K562 (cell line): Measurements from ENCODE around the gene KRTAP1-4. TPM values are rescaled to one million over a fixed set of nuclear protein-coding genes. Genes with fewer than 3 reads are reported as not detected.

Experiments
- ARHGAP35 ChIP-seq: fragments of 450-650 bp; IDR thresholded peaks from 2 replicates; pipeline ENCODE4 v1.6.1; 2018; ENCODE audit not compliant: partially characterized antibody
- CREB1 ChIP-seq, 2 experiments: sonication (generic) in 1 of 2; formaldehyde crosslinking in 1 of 2; IDR thresholded peaks; 2 replicates each; pipeline versions ENCODE4 v1.6.1 to v1.8.0; 2012 to 2022; ENCODE audit warnings: inconsistent platforms in 1 of 2, mild to moderate bottlenecking in 1 of 2, missing genetic modification reagents in 1 of 2, moderate library complexity in 1 of 2
- GTF3C2 ChIP-seq: IDR thresholded peaks from 3 replicates; pipeline ENCODE4 v1.6.1; 2011; ENCODE audit warnings: borderline replicate concordance, mild to moderate bottlenecking, moderate library complexity; ENCODE audit not compliant: insufficient read length; ENCODE audit errors: extremely low read depth
- HES1 ChIP-seq: fragments of 450-650 bp; IDR thresholded peaks from 2 replicates; pipeline ENCODE4 v1.6.1; 2016; ENCODE audit warnings: low read depth, mild to moderate bottlenecking, moderate library complexity
- MLLT1 ChIP-seq, 2 experiments: fragments of 450-650 bp; IDR thresholded peaks; 2 replicates each; pipeline ENCODE4 v1.6.1; 2016
- NCOA2 ChIP-seq, 2 experiments: fragments of 450-650 bp; IDR thresholded peaks; 2 replicates each; pipeline ENCODE4 v1.6.1; 2018; ENCODE audit warnings: mild to moderate bottlenecking in 2 of 2, moderate library complexity in 1 of 2; ENCODE audit not compliant: partially characterized antibody in 2 of 2
- RAD21 ChIP-seq, 2 experiments: fragments of 250-450 bp in 1 of 2; fragments of 450-650 bp in 1 of 2; sonication (Bioruptor Pico) in 1 of 2; formaldehyde crosslinking in 1 of 2; IDR thresholded peaks in 1 of 2; conservative IDR thresholded peaks in 1 of 2; 2 replicates each; pipeline versions ENCODE4 v1.4.0 to v1.8.0; 2020 to 2022; ENCODE audit warnings: mild to moderate bottlenecking in 2 of 2, moderate library complexity in 1 of 2
- SAP30 ChIP-seq: fragments of 200-600 bp; sonication (generic); IDR thresholded peaks from 2 replicates; pipeline ENCODE4 v1.6.1; 2012; ENCODE audit warnings: borderline replicate concordance, low read depth, mild to moderate bottlenecking, moderate library complexity, low read length, control low read depth, inconsistent platforms; ENCODE audit not compliant: insufficient read depth, poor library complexity, severe bottlenecking
- XRCC5 ChIP-seq: fragments of 200-400 bp; formaldehyde crosslinking; IDR thresholded peaks from 2 replicates; pipeline ENCODE4 v1.6.1; 2017; ENCODE audit warnings: low read depth, mild to moderate bottlenecking, low read length
- ZNF175 ChIP-seq: fragments of 200-800 bp; sonication (Bioruptor generic); IDR thresholded peaks from 2 replicates; pipeline ENCODE4 v1.6.1; 2016; ENCODE audit warnings: low read depth, mild to moderate bottlenecking, missing genetic modification characterization, missing compliant biosample characterization
- ZNF280B ChIP-seq: fragments of 250-450 bp; sonication (Bioruptor Pico); IDR thresholded peaks from 2 replicates; pipeline ENCODE4 v1.5.1; 2021; ENCODE audit warnings: mild to moderate bottlenecking
- ZNF551 ChIP-seq: fragments of 250-450 bp; sonication (Bioruptor Pico); IDR thresholded peaks from 2 replicates; pipeline ENCODE4 v1.5.0; 2021; ENCODE audit warnings: mild to moderate bottlenecking, moderate library complexity
- polyA plus RNA-seq, 8 experiments: library from polyadenylated mRNA; depleted of rRNA in 4 of 8; stranded (reverse) in 5 of 8; unstranded in 3 of 8; fragments of >200 nt; fragmentation: Nextera tagmentation in 2 of 8; fragmentation: Illumina TruSeq in 1 of 8; extraction: Ambion mirVana in 2 of 8; extraction: Trizol in 1 of 8; gene quantifications; 2 replicates each; pipeline versions ENCODE4 v1.2.1 to v1.2.3, GENCODE V29; 2011 to 2014; ENCODE audit warnings: inconsistent platforms in 1 of 8, missing spikeins in 1 of 8
- total RNA-seq, 7 experiments: library from RNA; depleted of rRNA in 6 of 7; stranded (reverse); fragments of >200 nt in 6 of 7; fragmentation: Illumina TruSeq in 2 of 7; extraction: Trizol in 2 of 7; gene quantifications; 2 replicates each; pipeline versions ENCODE4 v1.2.1 to v1.2.3, GENCODE V29; 2011 to 2021; ENCODE audit warnings: low replicate concordance in 1 of 7
- TF ChIP-seq, protein P1 (sequence below): fragments of 450-650 bp; formaldehyde crosslinking; IDR thresholded peaks from 2 replicates; pipeline ENCODE4 v1.4.0; 2020; ENCODE audit warnings: mild to moderate bottlenecking
- TF ChIP-seq, protein P2 (sequence below): fragments of 200-400 bp; formaldehyde crosslinking; IDR thresholded peaks from 2 replicates; pipeline ENCODE4 v1.6.1; 2017; ENCODE audit warnings: mild to moderate bottlenecking, low read depth, low read length, moderate library complexity

The KRTAP1-4 gene
- total and polyA plus RNA-seq, 9 of the 15 experiments (the other 6 are each of a cell fraction or from before 2014, with no cell fraction given) = not detected

- no peak for TF ChIP-seq SAP30
- TF ChIP-seq NCOA2 (IDR thresholded peaks at IDR 0.05; ENCODE audit: partially characterized antibody in 2 of 2) = no peak
- peak; percentile 72; the same call in 1 of the 2 replicates for TF ChIP-seq ZNF175 (CRISPR knock-in tag)
- TF ChIP-seq, protein P1, sequence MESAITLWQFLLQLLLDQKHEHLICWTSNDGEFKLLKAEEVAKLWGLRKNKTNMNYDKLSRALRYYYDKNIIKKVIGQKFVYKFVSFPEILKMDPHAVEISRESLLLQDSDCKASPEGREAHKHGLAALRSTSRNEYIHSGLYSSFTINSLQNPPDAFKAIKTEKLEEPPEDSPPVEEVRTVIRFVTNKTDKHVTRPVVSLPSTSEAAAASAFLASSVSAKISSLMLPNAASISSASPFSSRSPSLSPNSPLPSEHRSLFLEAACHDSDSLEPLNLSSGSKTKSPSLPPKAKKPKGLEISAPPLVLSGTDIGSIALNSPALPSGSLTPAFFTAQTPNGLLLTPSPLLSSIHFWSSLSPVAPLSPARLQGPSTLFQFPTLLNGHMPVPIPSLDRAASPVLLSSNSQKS (CRISPR knock-in tag) = no peak
- TF ChIP-seq ARHGAP35 = no peak
- no peak for TF ChIP-seq ZNF551 (CRISPR knock-in tag)
- peak in 1 of 2 experiments; percentile 67; a peak in 1 of 4 replicates for TF ChIP-seq MLLT1 (IDR thresholded peaks at IDR 0.05)
- TF ChIP-seq ZNF280B = no peak
- TF ChIP-seq, protein P2, sequence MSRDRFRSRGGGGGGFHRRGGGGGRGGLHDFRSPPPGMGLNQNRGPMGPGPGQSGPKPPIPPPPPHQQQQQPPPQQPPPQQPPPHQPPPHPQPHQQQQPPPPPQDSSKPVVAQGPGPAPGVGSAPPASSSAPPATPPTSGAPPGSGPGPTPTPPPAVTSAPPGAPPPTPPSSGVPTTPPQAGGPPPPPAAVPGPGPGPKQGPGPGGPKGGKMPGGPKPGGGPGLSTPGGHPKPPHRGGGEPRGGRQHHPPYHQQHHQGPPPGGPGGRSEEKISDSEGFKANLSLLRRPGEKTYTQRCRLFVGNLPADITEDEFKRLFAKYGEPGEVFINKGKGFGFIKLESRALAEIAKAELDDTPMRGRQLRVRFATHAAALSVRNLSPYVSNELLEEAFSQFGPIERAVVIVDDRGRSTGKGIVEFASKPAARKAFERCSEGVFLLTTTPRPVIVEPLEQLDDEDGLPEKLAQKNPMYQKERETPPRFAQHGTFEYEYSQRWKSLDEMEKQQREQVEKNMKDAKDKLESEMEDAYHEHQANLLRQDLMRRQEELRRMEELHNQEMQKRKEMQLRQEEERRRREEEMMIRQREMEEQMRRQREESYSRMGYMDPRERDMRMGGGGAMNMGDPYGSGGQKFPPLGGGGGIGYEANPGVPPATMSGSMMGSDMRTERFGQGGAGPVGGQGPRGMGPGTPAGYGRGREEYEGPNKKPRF = no peak
- TF ChIP-seq CREB1 (IDR thresholded peaks at IDR 0.05) = no peak
- no peak for TF ChIP-seq CREB1 (CRISPR knock-in tag; IDR thresholded peaks at IDR 0.05)
- TF ChIP-seq GTF3C2 = no peak
- 0 out of 4 replicates have a peak, but pooled peaks of 1 of the 2 experiments have one; percentile 11 for TF ChIP-seq RAD21 (CRISPR knock-in tag; conservative IDR thresholded peaks at IDR 0.05 in 1 of 2, IDR thresholded peaks at IDR 0.05 in 1 of 2)
- no peak for TF ChIP-seq XRCC5
- 0 out of 2 replicates have a peak, but pooled peaks have one; percentile 55 for TF ChIP-seq HES1
Measured at GRCh38 chr17:41065829-41066624, 36.0 kb upstream of the KRTAP1-4 start, which contains the start of gene KRTAP2-4 (continued).
